ENCODE measurements around the gene ABCC2.
"Not testable (repeated sequence)": the region's sequence is repeated elsewhere in the genome, so short reads cannot be mapped to it uniquely, and the experiment has no call there.

ABCC2 gene

DNA sequence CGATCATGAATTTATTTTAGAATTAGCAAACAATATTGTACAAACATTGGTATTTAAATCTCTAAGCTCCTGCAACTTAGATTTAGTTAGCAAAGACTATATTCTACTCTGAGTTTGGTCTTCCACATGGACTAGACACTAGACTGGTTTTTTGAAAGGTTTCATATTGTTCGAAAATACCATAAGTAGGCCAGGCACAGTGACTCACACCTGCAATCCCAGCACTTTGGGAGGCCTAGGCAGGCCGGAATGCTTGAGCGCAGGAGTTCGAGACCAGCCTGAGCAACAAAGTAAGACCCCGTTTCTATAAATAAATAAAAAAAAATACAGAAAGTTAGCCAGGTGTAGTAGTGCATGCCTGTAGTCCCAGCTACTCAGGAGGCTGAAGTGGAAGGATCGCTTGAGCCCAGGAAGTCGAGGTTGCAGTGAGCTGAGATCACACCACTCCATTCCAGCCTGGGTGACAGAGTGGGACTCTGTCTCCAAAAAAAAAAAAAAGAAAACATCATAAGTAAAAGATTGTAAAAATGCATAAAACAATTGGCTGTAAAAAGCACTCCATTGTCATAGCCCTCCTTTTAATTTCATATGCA is 73.1 kb downstream of the ABCC2 start:
- DNase-seq, result no peak

DNA sequence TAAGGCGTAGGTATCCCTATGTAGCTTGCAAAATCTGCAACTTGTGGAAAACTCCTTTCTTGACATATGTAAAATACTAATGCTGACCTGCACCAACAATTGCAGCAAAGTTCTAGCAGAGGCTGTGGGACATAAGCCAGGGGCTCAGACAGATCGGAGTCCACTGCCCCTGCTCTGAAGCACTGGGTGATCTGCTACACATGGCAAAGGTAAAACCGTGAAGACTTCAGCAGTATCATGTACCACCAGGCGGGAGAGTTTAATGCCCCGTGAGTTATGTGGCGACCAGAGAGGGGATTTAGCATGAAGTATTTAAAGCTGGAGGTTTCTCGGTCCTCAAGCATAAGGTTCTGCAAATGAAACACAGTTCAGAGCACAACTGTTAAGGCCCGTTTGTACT is 76.4 kb downstream of the ABCC2 start:
- DNase-seq, result no peak

- no peak for DNase-seq
These were observed 77.1 kb downstream of the ABCC2 start for GRCh38 chr10:99859585-99859984.

- no peak for DNase-seq
These were observed 78.0 kb downstream of the ABCC2 start for GRCh38 chr10:99860466-99860865.

GRCh38 chr10:99863535-99864240 is 81.2 kb downstream of the ABCC2 start:
- not testable (repeated sequence) for DNase-seq

- not testable (repeated sequence) for DNase-seq
These were observed 84.8 kb downstream of the ABCC2 start for GRCh38 chr10:99867250-99867649.

DNA sequence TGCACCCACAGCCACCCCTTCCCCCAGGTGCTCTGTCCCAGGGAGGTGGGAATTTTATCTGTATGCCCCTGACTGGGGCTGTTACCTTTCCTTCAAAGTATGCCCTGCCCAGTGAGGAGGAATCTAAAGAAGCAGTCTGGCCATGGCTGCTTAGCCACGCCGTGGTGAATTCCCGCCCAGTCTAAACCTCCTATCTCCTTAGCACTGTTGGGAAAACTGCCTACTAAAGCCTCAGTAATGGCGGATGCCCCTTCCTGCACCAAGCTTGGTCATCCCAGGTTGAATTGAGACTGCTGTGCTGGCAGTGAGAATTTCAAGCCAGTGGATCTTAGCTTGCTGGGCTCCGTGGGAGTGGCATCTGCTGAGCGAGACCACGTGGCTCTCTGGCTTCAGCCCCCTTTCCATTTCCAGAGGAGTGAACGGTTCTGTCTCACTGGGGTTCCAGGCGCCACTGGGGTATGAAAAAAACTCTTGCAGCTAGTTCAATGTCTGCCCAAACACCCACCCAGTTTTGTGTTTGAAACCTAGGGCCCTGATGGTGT is 87.2 kb downstream of the ABCC2 start:
- no peak for DNase-seq

DNA sequence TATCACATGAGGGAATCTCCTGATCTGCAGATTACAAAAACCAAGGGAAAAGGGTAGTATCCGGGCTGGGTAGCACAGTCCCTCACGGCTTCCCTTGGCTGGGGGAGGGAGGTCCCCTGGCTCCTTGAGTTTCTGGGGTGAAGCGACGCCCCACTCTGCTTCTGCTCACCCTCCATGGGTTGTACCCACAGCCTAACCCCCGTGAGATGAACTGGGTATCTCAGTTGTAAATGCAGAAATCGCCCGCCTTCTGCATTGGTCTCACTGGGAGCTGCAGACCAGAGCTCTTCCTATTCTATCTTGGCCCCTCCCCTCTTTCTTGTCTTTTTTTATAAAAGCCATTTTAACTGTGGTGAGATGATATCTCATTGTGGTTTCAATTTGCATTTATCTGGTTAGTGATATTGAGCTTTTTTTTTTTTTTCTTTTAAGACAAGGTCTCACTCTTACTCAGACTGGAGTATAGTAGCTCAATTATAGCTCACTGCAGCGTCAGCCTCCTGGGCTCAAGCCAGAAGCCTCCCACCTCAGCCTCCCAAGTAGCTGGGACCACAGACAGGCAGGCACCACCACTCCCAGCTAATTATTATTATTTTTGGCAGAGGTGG is 87.8 kb downstream of the ABCC2 start:
- DNase-seq, result peak; percentile 25

GRCh38 chr10:99872367-99873162 is 90.1 kb downstream of the ABCC2 start:
- DNase-seq, result no peak

- no peak for DNase-seq
These were observed 91.4 kb downstream of the ABCC2 start for GRCh38 chr10:99873846-99874245.

- no peak for DNase-seq
These were observed 92.1 kb downstream of the ABCC2 start for GRCh38 chr10:99874341-99875085.

DNA sequence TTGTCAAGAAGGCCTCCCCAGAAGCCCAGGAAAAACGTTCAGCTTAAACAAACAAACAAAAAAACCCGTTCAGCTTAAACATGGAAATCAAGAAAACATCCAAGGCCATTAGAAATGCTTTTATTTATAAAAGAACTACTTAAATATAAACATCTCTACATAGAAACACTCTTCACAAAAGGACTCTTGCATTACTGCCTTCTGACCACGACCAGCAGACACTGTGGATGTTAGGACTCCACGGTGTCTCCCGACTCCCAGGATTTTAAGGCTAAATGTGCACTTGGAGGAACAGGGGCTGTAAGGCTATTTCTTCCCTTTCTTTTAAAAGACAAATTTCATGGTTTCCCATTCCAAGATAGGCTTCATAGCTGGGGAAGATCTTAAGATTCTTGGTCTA is 93.0 kb downstream of the ABCC2 start:
- DNase-seq, result no peak

- no peak for DNase-seq
These were observed 97.8 kb downstream of the ABCC2 start for GRCh38 chr10:99880080-99880835.

DNA sequence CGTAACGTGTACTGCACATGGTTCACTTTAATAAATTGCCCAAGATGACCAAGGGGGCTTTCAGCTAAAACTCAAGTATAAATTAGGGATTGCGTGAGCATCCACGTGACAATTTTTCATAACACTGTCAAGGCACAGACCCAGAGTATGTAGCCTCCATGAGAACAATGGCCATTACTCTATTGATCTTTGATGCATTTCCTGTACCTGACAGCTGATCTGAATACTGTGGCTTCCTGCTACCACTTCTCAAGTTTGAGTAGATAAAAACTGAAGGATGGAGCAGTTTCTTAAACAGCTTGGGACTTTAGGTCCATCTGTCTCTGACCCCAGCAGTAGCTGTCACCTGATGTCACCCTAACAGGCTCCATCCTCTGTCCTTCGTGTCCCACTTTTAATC is 98.9 kb downstream of the ABCC2 start:
- no peak for DNase-seq

DNA sequence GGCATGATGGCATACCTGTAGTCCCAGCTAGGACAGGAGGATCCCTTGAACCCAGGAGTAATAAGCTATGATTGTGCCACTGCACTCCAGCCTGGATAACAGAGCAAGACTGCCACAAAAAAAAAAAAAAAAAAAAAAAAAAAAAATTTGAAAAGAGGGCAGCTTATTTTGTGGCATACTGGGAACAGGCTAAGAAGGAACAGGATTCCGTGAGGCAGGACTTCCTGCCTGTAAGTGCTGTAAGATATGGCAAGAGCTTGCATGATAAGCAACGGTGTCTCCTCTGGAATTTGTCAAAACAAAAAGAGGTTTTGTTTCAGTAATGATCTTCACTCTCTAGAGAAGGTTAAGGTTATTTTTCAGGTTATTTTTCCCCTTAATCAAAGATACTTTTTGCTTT is 101.1 kb downstream of the ABCC2 start:
- no peak for DNase-seq

DNA sequence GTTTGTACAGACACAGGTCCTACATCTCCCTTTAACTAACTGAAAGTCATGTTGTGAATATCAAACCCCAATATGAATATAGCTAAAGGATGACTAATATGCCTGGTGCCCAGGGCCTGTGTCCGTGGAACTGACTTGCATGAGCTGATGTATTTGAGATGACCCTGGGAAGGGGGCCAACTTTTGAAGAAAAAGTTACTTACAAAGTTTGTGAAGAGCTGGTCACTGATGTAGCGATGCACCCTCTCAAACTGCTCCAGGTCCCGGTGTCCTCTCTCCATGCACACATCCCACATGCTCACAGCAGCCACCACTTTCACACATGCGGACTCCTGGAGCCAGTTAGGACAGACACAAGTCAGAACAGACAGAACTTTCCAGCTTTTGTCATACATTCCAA is 106.2 kb downstream of the ABCC2 start:
- no peak for DNase-seq

- no peak for DNase-seq
These were observed 112.2 kb downstream of the ABCC2 start for GRCh38 chr10:99894613-99895012.

GRCh38 chr10:99895066-99895465 is 112.6 kb downstream of the ABCC2 start:
- DNase-seq, result not testable (repeated sequence)

DNA sequence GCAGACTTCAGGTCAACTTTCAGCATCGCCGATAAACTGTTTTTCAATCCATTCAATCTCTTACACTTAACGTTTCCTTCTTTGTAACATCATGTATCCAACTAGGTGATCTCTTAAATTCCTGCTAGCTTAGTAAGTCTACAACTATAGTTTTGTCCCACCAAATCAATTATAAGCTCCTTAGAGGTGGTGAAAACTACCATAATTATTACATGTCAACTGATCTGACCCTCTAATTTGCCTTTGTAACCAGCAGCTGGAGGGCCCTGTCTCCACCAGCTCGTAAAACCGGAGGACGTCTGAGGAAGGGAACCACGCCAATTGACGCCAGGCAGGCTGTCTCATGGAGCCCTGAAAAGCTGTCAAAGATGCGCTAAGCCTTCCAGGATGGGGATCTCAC is 113.4 kb downstream of the ABCC2 start:
- no peak for DNase-seq

Data from activated CD8-positive, alpha-beta memory T cell treated with anti-CD3 and anti-CD28 coated beads, Interleukin-2, amount 50 U/mL, for 4 hours (primary cell).